Stimulated activated CD4-positive, alpha-beta T cell treated with anti-CD3 and anti-CD28 coated beads, Interleukin-12 subunit alpha, Interleukin-12 subunit beta, amount 100 ng/mL, for 24 hours (primary cell): ENCODE measurements around the gene SPAG4.
A peak's percentile ranks its signal among the peaks of the same experiment; 100 is the strongest.

ENCODE experiments used
- DNase-seq, 2 experiments: peaks; one replicate each; pipeline ENCODE4 v3.0.0-alpha.2; 2020; ENCODE audit warnings: low read depth in 2 of 2

Gene SPAG4

GRCh38 chr20:35657271-35657670, 41.6 kb downstream of the SPAG4 start:
- no peak for DNase-seq

- DNase-seq: no peak
Observed at GRCh38 chr20:35660122-35660937, 44.7 kb downstream of the SPAG4 start.

- DNase-seq: no peak
Observed at GRCh38 chr20:35661053-35661452, 45.4 kb downstream of the SPAG4 start.

DNA sequence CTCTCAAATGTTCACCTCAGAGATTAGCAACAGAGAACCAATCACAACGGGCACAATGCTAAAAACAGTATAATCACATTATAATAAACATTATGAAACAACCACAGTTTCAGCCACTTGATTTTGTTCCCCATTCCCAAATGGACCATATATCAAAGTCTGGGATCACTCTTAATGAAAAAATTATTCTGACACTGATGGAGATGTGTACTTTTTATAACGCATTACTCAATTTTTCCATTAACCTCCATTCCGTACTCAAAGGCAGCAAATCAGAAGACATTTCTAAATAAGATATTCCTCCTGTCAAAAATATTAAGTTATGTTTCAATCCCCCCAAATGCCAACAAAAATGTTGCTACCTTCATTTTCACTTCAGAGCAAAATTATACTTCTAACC, 46.3 kb downstream of the SPAG4 start:
- DNase-seq: no peak

DNA sequence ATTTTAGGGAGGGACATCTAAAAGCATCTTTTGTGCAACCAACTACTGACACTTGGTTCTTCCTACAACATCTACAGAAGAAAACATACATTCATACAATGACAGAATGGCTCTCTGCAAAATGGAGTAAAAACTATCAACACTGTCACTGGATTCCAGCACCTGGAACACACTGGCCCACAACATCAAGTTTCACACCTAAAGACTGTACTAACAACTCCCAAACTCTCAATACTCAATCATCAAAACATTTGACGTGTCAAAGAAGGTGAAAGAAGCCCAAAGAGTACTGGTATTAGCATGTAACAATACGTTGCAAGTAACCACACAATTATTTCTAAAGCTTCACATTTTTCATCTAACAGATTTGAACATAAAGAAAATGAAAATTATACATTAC, 46.9 kb downstream of the SPAG4 start:
- DNase-seq: no peak

DNA sequence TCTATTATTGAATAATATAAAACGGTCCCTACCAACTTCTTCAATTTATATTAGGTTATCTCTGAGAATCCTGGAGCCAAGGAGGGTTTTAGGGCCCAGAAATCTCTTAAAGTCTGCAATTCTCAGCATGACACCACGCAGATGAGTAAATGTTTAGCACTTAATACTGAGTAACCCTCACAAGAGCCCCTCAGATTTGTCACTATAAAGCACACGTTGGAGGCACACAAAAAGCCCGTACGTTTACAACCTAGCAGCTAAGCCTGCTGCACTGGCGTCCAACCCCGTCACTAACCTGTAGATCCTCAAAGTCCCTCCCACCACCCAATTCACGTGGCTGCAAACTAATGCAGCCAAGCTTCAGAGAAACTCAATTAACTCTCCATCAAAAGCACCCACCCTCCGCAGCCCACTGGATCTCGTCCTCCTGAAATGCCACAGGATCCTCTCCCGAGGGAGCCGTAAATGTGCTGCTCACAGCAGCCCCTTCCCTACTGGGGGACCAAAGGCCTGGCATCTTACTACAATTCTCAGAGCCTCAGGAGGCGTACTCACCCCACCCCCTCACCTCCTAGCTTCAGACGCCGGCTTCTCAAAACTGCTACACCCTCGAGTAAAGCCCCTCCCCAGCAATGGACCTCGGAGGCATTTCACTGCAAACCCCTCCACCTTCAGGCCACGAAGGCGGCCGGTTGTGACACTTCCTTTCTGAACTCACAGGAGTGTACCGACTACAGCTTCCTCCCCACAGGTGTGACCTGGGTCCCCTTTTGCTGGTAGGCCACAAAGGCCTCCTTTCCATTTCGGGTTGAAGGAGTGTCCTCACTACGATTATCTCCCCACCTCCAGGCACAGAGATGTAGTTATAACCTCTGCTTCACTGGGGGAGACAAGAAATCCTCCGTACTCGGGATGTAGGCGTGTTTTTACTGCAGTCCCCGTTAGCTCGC, 48.2 kb downstream of the SPAG4 start:
- peak; percentile 31 to 38 for DNase-seq

GRCh38 chr20:35664466-35665206, 49.0 kb downstream of the SPAG4 start, which contains the start of the genes CPNE1 and RBM12:
Gene CPNE1, minus strand, starts transcription at chr20:35664900. Its CDS starts 31,977 bp downstream, at chr20:35632923.
Gene RBM12, minus strand, starts transcription at chr20:35664900. Its CDS starts 9,578 bp downstream, at chr20:35655322.
- DNase-seq: peak; percentile 88

- DNase-seq: no peak
Observed at GRCh38 chr20:35665949-35666288, 50.3 kb downstream of the SPAG4 start.

DNA sequence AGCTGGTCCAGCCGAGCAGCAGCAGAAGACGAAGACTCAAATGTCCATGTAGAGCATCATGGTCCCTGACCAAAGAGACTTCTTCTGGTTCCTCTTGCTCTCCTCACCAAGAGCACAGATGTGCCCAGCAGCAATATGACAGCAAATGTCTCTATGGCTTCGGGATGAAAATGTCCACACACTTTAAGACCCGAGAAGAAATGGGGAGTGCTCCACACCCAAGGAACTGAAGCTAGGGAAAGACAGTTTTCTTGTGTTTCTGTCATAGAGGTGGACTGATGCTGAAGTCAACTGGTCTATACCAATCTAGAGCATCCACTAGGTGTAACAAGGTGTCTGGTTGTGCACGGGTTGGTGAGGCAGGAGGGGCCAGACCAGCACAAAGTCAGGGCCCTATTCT, 53.6 kb downstream of the SPAG4 start:
- no peak for DNase-seq

DNA sequence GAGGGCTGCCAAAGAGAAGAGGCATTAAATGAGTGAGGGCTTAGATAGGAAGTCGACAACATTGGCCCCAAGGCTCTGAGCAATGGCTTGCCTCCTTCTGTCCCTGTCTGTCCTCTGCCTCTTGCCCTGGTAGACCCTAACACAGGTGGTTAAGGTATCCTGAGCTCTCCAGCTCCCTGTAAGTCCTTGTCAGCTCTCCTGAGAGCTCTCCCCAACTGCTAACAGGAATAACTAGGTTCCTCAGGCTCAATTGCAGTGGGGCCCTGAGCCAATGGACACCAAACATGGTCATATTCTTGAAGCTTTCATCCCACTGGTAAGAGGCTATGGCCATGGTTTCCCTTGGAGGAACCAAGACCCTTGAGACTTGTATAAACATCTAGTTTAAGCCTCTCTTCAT, 54.1 kb downstream of the SPAG4 start:
- no peak for DNase-seq
